WI38 (cell line): ENCODE results near the gene RRP7A.
"Not testable (repeated sequence)": the region's sequence is repeated elsewhere in the genome, so short reads cannot be mapped to it uniquely, and the experiment has no call there.

Source experiments
- H3K4me3 ChIP-seq: 2 replicates; pipeline ENCODE4 v1.5.1; 2011; ENCODE audit warnings: low read depth, mild to moderate bottlenecking, control low read depth, low read length
- TF ChIP-seq, protein P1 (sequence below): IDR thresholded peaks from 2 replicates; pipeline ENCODE4 v1.5.1; 2012; ENCODE audit warnings: low read depth, mild to moderate bottlenecking, control low read depth, low read length

RRP7A gene

DNA sequence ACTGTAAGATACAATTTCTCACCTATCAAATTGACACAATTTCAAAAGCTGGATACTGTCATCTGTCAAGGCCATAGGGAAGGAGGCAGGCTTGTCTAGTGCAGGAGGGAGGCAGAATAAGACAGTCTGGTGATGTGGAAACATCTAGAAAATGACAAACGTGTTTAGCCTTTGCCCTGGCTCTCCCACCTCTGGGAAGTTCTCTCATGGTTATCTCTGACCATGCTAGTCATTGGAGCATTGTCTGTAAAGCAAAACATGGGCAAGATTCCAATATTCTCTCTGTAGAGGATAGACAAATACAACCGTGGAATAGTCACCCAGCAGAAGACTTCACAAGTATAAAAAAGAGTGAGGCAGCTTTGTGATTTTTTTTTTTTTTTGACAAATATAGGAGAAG, 25.1 kb upstream of the RRP7A start:
- no peak overlapping the region for H3K4me3 ChIP-seq
- TF ChIP-seq, protein P1, sequence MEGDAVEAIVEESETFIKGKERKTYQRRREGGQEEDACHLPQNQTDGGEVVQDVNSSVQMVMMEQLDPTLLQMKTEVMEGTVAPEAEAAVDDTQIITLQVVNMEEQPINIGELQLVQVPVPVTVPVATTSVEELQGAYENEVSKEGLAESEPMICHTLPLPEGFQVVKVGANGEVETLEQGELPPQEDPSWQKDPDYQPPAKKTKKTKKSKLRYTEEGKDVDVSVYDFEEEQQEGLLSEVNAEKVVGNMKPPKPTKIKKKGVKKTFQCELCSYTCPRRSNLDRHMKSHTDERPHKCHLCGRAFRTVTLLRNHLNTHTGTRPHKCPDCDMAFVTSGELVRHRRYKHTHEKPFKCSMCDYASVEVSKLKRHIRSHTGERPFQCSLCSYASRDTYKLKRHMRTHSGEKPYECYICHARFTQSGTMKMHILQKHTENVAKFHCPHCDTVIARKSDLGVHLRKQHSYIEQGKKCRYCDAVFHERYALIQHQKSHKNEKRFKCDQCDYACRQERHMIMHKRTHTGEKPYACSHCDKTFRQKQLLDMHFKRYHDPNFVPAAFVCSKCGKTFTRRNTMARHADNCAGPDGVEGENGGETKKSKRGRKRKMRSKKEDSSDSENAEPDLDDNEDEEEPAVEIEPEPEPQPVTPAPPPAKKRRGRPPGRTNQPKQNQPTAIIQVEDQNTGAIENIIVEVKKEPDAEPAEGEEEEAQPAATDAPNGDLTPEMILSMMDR = no peak

DNA sequence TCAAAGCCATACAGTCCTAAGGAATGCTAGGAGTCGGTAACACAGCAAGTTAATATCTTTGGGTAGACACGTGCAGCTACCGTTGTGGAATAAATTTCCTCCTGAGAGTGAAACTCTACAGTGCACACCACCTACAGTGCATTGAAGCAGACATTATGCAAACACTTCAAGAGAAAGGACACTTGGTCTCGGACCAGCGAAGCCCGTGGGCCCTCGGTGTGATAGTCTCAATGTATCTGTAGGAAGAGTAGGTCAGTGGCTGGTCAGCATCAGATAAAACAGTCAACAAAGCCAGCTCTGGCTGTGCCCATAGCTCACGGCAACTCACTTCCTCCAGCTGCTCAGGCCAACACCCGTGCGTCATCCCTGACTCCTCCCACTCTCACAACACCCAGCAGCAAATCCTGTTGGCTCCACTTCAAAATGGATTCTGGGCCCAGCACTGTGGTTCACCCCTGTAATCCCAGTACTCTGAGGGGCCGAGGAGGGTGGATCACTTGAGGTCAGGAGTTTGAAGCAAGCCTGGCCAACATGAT, 19.7 kb upstream of the RRP7A start:
- not testable (repeated sequence) for H3K4me3 ChIP-seq

DNA sequence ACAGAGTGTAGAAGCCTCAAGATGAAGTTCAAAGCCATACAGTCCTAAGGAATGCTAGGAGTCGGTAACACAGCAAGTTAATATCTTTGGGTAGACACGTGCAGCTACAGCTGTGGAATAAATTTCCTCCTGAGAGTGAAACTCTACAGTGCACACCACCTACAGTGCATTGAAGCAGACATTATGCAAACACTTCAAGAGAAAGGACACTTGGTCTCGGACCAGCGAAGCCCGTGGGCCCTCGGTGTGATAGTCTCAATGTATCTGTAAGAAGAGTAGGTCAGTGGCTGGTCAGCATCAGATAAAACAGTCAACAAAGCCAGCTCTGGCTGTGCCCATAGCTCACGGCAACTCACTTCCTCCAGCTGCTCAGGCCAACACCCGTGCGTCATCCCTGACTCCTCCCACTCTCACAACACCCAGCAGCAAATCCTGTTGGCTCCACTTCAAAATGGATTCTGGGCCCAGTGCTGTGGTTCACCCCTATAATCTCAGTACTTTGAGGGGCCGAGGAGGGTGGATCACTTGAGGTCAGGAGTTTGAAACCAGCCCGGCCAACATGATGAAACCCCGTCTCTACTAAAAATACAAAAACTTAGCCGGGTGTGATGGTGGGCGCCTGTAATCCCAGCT, 17.7 kb upstream of the RRP7A start:
- not testable (repeated sequence) for H3K4me3 ChIP-seq

DNA sequence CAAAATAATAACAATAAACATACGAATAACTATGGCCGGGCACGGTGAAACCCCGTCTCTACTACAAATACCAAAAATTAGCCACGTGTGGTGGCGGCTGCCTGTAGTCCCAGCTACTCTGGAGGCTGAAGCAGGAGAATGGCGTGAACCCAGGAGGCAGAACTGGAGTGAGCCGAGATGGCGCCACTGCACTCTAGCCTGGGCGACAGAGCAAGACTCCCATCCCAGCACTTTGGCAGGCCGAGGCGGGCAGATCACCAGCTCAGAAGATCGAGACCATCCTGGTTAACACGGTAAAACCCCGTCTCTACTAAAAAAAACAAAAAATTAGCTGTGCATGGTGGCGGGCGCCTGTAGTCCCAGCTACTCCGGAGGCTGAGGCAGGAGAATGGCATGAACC, 17.0 kb upstream of the RRP7A start:
- not testable (repeated sequence) for H3K4me3 ChIP-seq

DNA sequence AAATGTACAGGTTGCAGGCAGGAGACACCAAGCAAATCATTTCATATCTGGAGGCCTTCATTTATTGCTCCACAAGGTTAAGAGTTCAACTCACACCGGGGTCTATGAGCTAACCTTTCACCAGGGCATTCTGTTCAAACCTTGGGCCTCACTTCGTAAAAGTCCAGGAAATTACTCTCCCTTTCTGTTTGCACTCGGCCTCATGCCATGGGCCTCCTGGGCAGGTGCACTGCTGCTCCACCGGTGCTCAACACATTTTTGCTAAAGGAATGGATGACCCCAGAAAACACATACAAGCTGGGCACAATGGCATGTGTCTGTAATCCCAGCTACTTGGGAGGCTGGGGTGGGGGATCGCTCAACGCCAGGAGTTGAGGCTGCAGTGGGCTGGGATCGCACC, 16.6 kb upstream of the RRP7A start:
- TF ChIP-seq, protein P1 = no peak
- no peak overlapping the region for H3K4me3 ChIP-seq

DNA sequence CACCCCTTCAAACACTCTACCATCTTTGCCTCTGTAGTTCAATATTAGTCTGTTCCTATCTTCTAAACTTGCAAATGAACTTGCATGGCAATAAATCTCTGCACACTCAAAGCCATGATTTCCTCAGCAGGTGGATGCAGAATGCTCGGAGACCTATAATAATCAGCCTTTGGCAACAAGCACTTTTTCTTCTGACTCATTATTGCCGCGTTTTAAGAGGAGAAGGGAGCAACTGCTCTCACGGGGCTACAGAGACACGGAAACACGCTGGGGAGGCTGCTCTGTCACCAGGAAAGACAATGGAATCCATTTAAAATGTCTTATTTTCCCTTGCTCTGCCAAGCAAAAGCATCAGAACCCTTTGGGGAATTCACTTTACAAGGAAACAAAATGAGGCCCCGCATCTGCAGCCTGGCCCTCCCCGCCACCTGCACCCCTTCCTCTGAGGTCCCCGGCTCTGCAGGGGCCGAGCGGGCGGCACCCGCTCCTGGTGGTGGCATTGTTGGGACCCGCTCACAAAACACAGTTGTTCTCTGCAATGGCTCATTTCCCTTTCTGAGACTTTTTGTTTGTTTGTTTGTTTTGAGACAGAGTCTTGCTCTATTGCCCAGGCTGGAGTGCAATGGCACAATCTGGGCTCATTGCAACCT, 15.6 kb upstream of the RRP7A start:
- H3K4me3 ChIP-seq = not testable (repeated sequence)

DNA sequence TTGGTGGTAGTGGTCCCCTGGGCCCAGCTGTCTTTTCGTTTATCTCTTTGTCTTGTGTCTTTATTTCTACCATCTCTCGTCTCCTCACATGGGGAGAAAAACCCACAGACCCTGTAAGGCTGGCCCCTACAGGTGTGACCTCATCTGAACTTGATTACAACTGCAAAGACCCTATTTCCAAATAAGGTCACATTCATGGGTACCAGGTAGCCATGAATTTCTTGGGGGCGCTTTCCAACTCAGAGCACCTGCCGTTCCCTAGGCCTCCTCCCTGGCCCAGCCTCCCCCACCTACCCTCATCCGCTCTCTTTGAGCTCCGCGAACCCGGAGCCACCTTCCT, 14.0 kb upstream of the RRP7A start:
- H3K4me3 ChIP-seq = no peak overlapping the region

DNA sequence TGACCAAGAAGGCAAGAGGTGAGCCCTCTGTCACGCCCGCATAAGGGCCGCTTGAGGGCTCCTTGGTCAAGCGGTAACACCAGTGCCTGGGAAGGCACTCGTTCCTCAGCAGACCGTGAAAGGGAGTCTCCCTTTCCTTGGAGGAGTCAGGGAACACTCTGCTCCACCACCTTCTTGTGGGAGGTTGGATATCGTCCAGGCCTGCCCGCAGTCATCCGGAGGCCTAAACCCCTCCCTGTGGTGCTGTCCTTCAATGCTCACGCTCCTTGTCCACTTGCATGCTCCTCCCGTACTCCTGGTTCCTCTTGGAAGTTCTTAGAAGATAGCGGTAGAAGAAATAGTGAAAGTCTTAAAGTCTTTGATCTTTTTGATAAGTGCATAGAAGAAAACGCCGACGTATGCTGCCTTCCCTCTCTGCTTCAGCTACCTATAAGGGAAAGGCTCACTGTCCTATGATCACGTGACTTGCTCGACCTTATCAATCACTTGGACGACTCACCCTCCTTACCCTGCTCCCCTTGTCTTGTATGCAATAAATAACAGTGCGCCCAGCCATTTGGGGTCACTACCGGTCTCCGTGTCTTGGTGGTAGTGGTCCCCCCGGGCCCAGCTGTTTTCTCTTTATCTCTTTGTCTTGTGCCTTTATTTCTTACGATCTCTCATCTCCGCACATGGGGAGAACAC, 11.9 kb upstream of the RRP7A start:
- not testable (repeated sequence) for H3K4me3 ChIP-seq

More for the DNA sequence above, 14.0 kb upstream of the RRP7A start:
- TF ChIP-seq, protein P1 = no peak

DNA sequence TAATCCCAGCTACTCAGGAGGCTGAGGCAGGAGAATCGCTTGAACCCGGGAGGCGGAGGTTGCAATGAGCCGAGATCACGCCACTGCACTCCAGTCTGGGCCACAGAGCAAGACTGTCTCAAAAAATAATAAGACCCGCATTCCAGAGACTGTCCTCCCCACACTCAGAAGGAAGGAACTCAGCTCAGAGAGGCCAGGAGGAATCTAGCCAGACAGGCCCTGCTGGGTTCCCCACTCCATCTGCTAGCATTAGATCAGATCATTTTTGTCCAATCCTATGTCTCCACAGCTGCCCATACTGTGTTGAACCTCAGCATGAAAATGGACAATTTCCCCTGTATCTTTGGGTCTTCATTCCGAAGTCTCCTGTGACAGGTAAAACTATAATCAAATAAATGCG, 9.8 kb upstream of the RRP7A start:
- H3K4me3 ChIP-seq = not testable (repeated sequence)

DNA sequence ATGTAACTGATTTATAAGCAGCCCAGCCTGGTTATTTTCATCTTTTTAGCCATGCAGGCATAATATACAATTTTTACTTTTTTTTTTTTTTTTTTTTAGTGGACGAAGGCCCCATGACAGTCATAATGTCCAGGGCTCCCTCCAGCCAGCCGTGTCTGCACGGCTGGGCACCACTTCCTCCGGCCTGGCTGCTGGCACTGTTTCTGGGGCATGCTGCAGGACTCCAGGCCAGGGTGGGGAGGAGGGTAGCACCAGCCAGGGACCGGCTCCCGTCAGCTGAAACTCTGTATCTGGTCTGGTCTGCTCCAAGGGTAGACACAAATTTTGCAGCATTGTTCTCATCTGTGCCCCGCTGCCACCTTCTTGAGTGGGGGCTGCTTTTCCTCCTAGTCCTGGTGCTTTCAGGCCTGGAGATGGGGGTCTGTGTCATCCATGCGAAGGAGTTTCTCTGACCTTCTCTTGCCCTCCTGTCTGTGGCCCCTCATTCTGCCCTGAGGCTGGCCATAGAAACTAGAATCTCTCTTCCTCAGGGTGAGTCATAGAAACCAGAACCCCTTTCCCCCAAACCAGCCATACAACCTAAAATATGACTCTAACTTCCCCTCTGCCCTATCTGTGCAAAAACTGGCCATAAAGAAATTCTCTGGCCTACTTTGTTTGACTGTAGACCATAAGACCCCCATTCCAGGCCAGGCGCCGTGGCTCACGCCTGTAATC, 9.2 kb upstream of the RRP7A start:
- TF ChIP-seq, protein P1 = no peak
- no peak overlapping the region for H3K4me3 ChIP-seq
